ENCODE results near the gene CD7. TPM values are rescaled to one million over a fixed set of nuclear protein-coding genes. Genes with fewer than 3 reads are reported as not detected.
"Not testable (repeated sequence)": the region's sequence is repeated elsewhere in the genome, so short reads cannot be mapped to it uniquely, and the experiment has no call there.

Gene CD7
- total RNA-seq, 1 donor from 2014 or later = 0.83 TPM

DNA sequence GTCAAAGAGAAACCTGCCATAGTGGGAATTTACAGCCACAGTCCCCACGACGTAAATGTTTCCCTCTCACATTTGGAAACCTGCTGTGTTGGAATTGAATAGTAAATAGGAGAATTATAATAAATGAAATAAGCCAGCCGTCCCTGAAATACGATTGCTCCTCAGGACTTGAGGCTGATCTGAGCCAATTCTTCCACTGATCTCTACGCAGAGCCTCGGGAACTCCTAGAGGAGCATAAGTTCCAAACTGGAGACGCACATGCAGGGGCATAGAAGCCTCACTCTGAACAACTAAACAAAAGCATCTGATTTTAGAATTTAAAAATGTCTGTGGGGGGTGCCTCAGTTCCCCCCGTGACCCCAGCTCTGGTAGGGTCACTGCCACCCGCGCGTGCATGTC lies 31.5 kb upstream of the CD7 start:
- Mint-ChIP-seq H3K36me3 (no peaks in the 10 kb centered on the region), H3K4me3 (peak overlapping the region; percentile 28), H3K27me3 (ENCODE audit: low read depth) (no peaks in the 10 kb centered on the region), H3K4me1 (peaks cover 31% of the 10 kb centered on the region), H3K27ac (peak overlapping the region; percentile 93), H3K9me3 (no peaks in the 10 kb centered on the region)
- TF ChIP-seq, protein P1, sequence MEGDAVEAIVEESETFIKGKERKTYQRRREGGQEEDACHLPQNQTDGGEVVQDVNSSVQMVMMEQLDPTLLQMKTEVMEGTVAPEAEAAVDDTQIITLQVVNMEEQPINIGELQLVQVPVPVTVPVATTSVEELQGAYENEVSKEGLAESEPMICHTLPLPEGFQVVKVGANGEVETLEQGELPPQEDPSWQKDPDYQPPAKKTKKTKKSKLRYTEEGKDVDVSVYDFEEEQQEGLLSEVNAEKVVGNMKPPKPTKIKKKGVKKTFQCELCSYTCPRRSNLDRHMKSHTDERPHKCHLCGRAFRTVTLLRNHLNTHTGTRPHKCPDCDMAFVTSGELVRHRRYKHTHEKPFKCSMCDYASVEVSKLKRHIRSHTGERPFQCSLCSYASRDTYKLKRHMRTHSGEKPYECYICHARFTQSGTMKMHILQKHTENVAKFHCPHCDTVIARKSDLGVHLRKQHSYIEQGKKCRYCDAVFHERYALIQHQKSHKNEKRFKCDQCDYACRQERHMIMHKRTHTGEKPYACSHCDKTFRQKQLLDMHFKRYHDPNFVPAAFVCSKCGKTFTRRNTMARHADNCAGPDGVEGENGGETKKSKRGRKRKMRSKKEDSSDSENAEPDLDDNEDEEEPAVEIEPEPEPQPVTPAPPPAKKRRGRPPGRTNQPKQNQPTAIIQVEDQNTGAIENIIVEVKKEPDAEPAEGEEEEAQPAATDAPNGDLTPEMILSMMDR (IDR thresholded peaks at IDR 0.05; ENCODE audit: unreplicated experiment) = no peak
- no peak for DNase-seq (ENCODE audit: low spot score in 2 of 2, unreplicated experiment in 2 of 2)

DNA sequence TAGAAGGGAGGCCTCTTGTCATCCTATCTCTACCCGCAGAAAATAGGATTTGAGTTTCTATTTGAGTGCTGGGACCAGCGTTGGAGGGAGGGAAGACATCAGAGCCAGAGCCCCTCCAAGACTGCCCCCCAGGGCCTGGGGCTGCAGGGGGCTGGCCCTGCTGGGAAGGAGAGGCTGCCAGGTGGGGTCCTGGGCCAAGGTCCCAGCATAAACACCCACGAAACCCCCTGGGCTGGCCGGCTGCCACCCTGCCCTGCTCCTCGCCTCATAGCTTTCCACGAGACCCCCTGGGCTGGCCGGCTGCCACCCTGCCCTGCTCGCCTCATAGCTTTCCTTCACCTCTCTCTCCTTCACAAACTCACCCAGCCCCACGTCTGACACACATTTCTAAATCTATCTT lies 31.0 kb upstream of the CD7 start:
- Mint-ChIP-seq H3K27ac (peak overlapping the region; percentile 93), H3K4me3 (no peak overlapping the region), H3K36me3 (no peaks in the 10 kb centered on the region), H3K4me1 (peaks cover 31% of the 10 kb centered on the region), H3K27me3 (ENCODE audit: low read depth) (no peaks in the 10 kb centered on the region), H3K9me3 (no peaks in the 10 kb centered on the region)
- TF ChIP-seq, protein P1 (IDR thresholded peaks at IDR 0.05; ENCODE audit: unreplicated experiment) = no peak
- no peak for DNase-seq (ENCODE audit: low spot score in 2 of 2, unreplicated experiment in 2 of 2)

DNA sequence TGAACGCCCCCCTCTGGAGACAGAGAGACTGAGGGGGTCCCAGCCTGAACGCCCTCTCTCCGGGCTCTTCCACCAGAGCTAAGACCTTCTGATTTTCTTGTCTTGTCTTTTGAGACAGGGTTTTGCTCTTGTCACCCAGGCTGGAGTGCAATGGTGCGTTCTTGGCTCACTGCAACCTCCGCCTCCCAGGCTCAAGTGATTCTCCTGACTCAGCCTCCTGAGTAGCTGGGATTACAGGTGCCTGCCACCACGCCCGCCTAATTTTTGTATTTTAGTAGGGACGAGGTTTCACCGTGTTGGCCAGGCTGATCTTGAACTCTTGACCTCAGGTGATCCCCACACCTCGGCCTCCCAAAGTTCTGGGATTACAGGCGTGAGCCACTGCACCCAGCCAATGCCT lies 30.6 kb upstream of the CD7 start:
- H3K36me3 Mint-ChIP-seq; H3K27me3 Mint-ChIP-seq (ENCODE audit: low read depth); H3K9me3 Mint-ChIP-seq; H3K4me3 Mint-ChIP-seq; DNase-seq (ENCODE audit: low spot score in 2 of 2, unreplicated experiment in 2 of 2): not testable (repeated sequence)
- peak overlapping the region; percentile 53 for H3K27ac Mint-ChIP-seq
- H3K4me1 Mint-ChIP-seq = peaks cover 31% of the 10 kb centered on the region

DNA sequence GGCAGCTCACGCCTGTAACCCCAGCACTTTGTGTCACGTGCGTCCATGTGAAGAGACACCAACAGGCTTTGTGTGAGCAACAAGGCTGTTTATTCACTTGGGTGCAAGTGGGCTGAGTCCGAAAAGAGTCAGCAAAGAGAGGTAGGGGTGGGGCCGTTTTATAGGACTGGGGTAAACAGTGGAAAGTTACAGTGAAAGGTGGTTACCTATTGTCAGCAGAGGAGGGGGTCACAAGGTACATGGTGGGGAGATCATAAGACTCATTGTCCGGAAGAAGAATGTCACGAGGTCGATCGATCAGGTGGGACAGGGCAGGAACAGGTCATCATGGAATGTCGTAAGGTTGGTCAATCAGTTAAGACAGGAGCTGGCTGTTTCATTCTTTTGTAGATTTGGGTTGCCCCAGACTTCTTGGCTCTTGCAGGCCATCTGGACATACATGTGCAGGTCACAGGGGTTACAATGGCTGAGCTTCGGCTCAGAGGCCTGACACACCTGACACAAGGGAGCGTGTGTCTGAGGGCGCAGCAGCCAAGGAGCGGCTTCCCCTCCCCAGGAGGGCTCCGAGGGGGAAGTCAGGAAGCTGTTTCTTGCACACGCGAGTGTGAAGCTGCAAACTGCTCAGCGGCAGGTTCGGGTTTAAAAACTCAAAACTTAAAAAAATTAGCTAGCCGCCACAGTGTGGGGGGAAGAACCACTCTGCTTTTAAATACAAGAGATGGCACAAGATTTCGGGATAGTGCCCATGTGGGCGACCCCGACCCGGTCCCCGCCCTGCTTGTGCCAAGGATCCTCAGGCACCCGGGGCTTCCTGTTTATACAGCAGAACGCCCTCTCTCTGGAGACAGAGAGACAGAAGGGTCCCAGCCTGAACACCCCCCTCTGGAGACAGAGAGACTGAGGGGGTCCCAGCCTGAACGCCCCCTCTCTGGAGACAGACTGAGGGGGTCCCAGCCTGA lies 29.2 kb upstream of the CD7 start:
- H3K4me1 Mint-ChIP-seq = peaks cover 28% of the 10 kb centered on the region
- H3K27ac Mint-ChIP-seq = peak overlapping the region; percentile 77
- peaks cover 2% of the 10 kb centered on the region for H3K36me3 Mint-ChIP-seq
- DNase-seq (ENCODE audit: low spot score in 2 of 2, unreplicated experiment in 2 of 2) = no peak
- no peak overlapping the region for H3K4me3 Mint-ChIP-seq
- no peaks in the 10 kb centered on the region for H3K27me3 Mint-ChIP-seq (ENCODE audit: low read depth)
- H3K9me3 Mint-ChIP-seq = no peaks in the 10 kb centered on the region
- TF ChIP-seq, protein P1 (IDR thresholded peaks at IDR 0.05; ENCODE audit: unreplicated experiment) = no peak

DNA sequence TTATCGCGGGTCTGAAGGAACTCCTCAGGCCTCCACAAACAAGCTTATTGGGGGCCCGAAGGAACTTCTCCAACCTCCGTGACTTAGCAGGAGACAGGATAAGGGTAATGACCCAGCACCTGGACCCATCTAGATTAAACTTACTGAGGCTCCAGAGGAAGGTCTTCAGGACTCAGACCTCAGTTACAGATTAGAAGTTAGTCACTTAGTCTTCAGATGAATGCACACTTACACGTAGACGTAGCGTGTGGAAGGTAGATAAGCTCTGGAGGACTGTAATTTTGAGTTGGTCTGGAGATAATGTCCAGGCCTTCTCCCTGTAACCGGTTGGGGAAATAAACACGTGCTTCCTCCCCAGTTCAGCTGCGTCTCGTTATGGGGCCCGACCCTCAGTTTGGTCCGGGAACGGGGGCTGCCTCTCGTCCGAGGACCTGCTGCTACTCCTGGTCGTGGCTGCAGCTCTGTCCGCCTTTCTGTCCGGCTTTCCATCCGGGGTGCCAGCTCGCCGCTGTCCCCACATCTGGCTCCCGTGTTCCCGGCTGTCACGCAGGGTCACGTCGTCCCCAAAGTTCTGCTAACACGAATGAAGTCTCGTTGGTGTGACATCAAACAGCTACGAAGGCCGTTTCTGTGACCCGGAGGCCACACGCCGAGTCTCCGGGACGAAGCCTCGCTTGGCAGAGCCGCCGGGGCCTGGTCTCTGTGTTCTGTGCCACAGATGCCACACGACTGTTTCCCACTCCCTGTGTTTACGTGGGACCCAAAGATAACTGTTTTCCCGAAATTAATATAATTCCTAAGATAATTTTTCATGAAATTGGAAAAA lies 28.0 kb upstream of the CD7 start:
- H3K36me3 Mint-ChIP-seq = peaks cover 4% of the 10 kb centered on the region
- peaks cover 28% of the 10 kb centered on the region for H3K4me1 Mint-ChIP-seq
- H3K9me3 Mint-ChIP-seq = peaks cover 4% of the 10 kb centered on the region
- DNase-seq (ENCODE audit: low spot score in 2 of 2, unreplicated experiment in 2 of 2) = no peak
- no peak overlapping the region for H3K4me3 Mint-ChIP-seq
- TF ChIP-seq, protein P1 (IDR thresholded peaks at IDR 0.05; ENCODE audit: unreplicated experiment) = no peak
- H3K27ac Mint-ChIP-seq = peak overlapping the region; percentile 72
- H3K27me3 Mint-ChIP-seq (ENCODE audit: low read depth) = no peaks in the 10 kb centered on the region

Data from mesothelial cell of epicardium (in vitro differentiated cells).